Right lobe of liver (tissue), 4 donors: ENCODE results near the gene RASSF8.

ENCODE experiments used
- CTCF ChIP-seq, 4 donors: fragments of 200-600 bp in 3 of 4; fragments of 450-650 bp in 1 of 4; IDR thresholded peaks; one replicate each; pipeline versions ENCODE4 v1.5.1 to v1.8.0; 2016 to 2022; ENCODE audit warnings: antibody characterized with exemption in 4 of 4, mild to moderate bottlenecking in 2 of 4
- POLR2A ChIP-seq: fragments of 450-650 bp; IDR thresholded peaks from one replicate; pipeline ENCODE4 v1.6.1; 2017; ENCODE audit warnings: antibody characterized with exemption, mild to moderate bottlenecking
- donor health status: DM: no; HTN: no; CAD: no.
- donor health status: DM: no; HTN: no; CAD: no.
- donor health status: DM: no; HTN: yes; CAD: no.

GRCh38 chr12:26069796-26070195 lies 111.3 kb downstream of the RASSF8 start:
- TF ChIP-seq CTCF (IDR thresholded peaks at IDR 0.05) (no peak), POLR2A (no peak)
